ENCODE data around the gene MTNR1A. TPM values are rescaled to one million over a fixed set of nuclear protein-coding genes. Genes with fewer than 3 reads are reported as not detected.

MTNR1A gene
- total and polyA plus RNA-seq, 9 of the 15 experiments (the other 6 are each of a cell fraction or from before 2014, with no cell fraction given) = 0.09 to 0.12 (median 0.10) TPM; not detected in 5

- TF ChIP-seq MED1 (CRISPR knock-in tag; IDR thresholded peaks at IDR 0.05; ENCODE audit: borderline replicate concordance) = no peak
- TF ChIP-seq HBP1 (CRISPR knock-in tag; IDR thresholded peaks at IDR 0.05) = no peak
Observed at GRCh38 chr4:186545436-186545835, 9.9 kb downstream of the MTNR1A start (continued).

- Histone ChIP-seq H3K4me2 (ENCODE audit: insufficient read depth, low read length) (no peak overlapping the region), H2AFZ (ENCODE audit: low read depth, low read length) (no peak overlapping the region), H3K4me3 (no peak overlapping the region), H4K20me1 (replicated peaks; ENCODE audit: control insufficient read depth, insufficient read depth, low read length) (no peaks in the 10 kb centered on the region), H3K79me2 (ENCODE audit: control insufficient read depth, insufficient read depth, low read length) (no peaks in the 10 kb centered on the region), H3K4me1 (replicated peaks in 1 of 2; ENCODE audit: control insufficient read depth in 2 of 2, insufficient read depth in 2 of 2, low read length in 2 of 2) (peaks cover 3 to 8% of the 10 kb centered on the region in 2 experiments; a peak in 3 of 5 replicates), H3K36me3 (ENCODE audit: control insufficient read depth, insufficient read depth, low read length) (no peaks in the 10 kb centered on the region), H3K9ac (ENCODE audit: insufficient read depth in 1 of 2, low read depth in 2 of 2, low read length in 2 of 2) (no peak overlapping the region), H3K27ac (ENCODE audit: extremely low read depth, low read depth, low read length) (no peak overlapping the region), H3K9me3 (replicated peaks; ENCODE audit: control insufficient read depth, insufficient read depth, low read depth, low read length) (peaks cover 7% of the 10 kb centered on the region), H3K9me1 (ENCODE audit: control insufficient read depth, insufficient read depth, low read length) (no peaks in the 10 kb centered on the region), H3K27me3 (ENCODE audit: control insufficient read depth in 2 of 2, insufficient read depth in 2 of 2, low read length in 2 of 2) (peaks cover 7 to 30% of the 10 kb centered on the region in 2 experiments; a peak in 4 of 5 replicates)
- intact Hi-C loops (cut with micrococcal nuclease) (no loop called here), in situ Hi-C loops (cut with MboI) (no loop called here)
- 0% methylated on average over 2 of the region's 2 CpGs for WGBS (ENCODE audit: insufficient coverage, low coverage, missing lambda C conversion rate)
- no peak for TF ChIP-seq ZNF408 (CRISPR knock-in tag; IDR thresholded peaks at IDR 0.05; ENCODE audit: low read depth)
- TF ChIP-seq ZNF121 (CRISPR knock-in tag; conservative IDR thresholded peaks at IDR 0.05) = no peak
- TF ChIP-seq SMARCA5 (IDR thresholded peaks at IDR 0.05) = no peak
- TF ChIP-seq ZNF146 (CRISPR knock-in tag; IDR thresholded peaks at IDR 0.05; ENCODE audit: unreplicated experiment) = no peak
- no peak for TF ChIP-seq TCF7L2 (IDR thresholded peaks at IDR 0.05; ENCODE audit: low read depth, low read length)
- no peak for TF ChIP-seq NUFIP1 (IDR thresholded peaks at IDR 0.05; ENCODE audit: partially characterized antibody)
- TF ChIP-seq POLR2G (IDR thresholded peaks at IDR 0.05; ENCODE audit: low read depth, low read length) = no peak
- TF ChIP-seq ARNT (IDR thresholded peaks at IDR 0.05) = no peak
- TF ChIP-seq NR2F6 (CRISPR knock-in tag; IDR thresholded peaks at IDR 0.05) = no peak
- TF ChIP-seq SREBF1 (IDR thresholded peaks at IDR 0.05; ENCODE audit: borderline replicate concordance, low read depth, low read length) = no peak
- no peak for TF ChIP-seq C11orf30 (IDR thresholded peaks at IDR 0.05; ENCODE audit: low read depth)
- no peak for TF ChIP-seq NBN (IDR thresholded peaks at IDR 0.05; ENCODE audit: low read depth)
- TF ChIP-seq PML (IDR thresholded peaks at IDR 0.05; ENCODE audit: low read length) = no peak
- no peak for TF ChIP-seq GATAD2A (IDR thresholded peaks at IDR 0.05)
- no peak for TF ChIP-seq EHMT2 (IDR thresholded peaks at IDR 0.05)
- TF ChIP-seq MAFK (IDR thresholded peaks at IDR 0.05; ENCODE audit: low read length) = no peak
- TF ChIP-seq TBL1XR1 (IDR thresholded peaks at IDR 0.05; ENCODE audit: low read length in 2 of 2) = no peak
- DNase-seq (ENCODE audit: extremely low read depth in 1 of 4, low spot score in 3 of 4) = no peak
- FAIRE-seq = no peak
- ChIA-PET CTCF (ENCODE audit: low intra/inter-chr PET ratio) (no interaction called here), POLR2A (no interaction called here)
- no TSS peak for BruUV-seq (replicated peaks)
- ATAC-seq = no peak
Observed at GRCh38 chr4:186543206-186543605, 12.2 kb downstream of the MTNR1A start.
